DND-41 (cell line): ENCODE data around the gene DDT.
"Not testable (repeated sequence)": the region's sequence is repeated elsewhere in the genome, so short reads cannot be mapped to it uniquely, and the experiment has no call there.

Experiments used
- ATAC-seq: fragments of 200-7000 bp; cut with Tn5 transposase; 3 replicates; pipeline ENCODE4 v1.9.1; 2021; ENCODE audit warnings: low read depth; ENCODE audit not compliant: insufficient read depth
- DNase-seq: peaks from one replicate; pipeline ENCODE4 v3.0.0-alpha.2; 2020
- H2AFZ ChIP-seq: 2 replicates; pipeline ENCODE4 v1.6.0; 2012; ENCODE audit warnings: low read depth, low read length
- H3K27ac ChIP-seq: 2 replicates; pipeline ENCODE4 v1.5.1; 2012; ENCODE audit warnings: low read length, inconsistent platforms
- H3K27me3 ChIP-seq: fragments of 200-600 bp; sonication (generic); 2 replicates; pipeline ENCODE4 v1.6.0; 2012; ENCODE audit warnings: low read length, mild to moderate bottlenecking, inconsistent platforms; ENCODE audit not compliant: insufficient read depth, poor library complexity
- H3K36me3 ChIP-seq: 2 replicates; pipeline ENCODE4 v1.5.1; 2012; ENCODE audit warnings: low read length, inconsistent platforms; ENCODE audit not compliant: insufficient read depth
- H3K4me1 ChIP-seq: 2 replicates; pipeline ENCODE4 v1.5.1; 2012; ENCODE audit warnings: mild to moderate bottlenecking, low read length; ENCODE audit not compliant: insufficient read depth
- H3K4me2 ChIP-seq: 2 replicates; pipeline ENCODE4 v1.6.0; 2012; ENCODE audit warnings: mild to moderate bottlenecking, moderate library complexity, low read length, inconsistent platforms; ENCODE audit not compliant: insufficient read depth
- H3K4me3 ChIP-seq, 2 experiments: fragments of 200-600 bp in 1 of 2; shearing (Covaris generic) in 1 of 2; 2 replicates each; pipeline ENCODE4 v1.5.1; 2012 to 2016; ENCODE audit warnings: inconsistent platforms in 2 of 2, low read length in 2 of 2, mild to moderate bottlenecking in 2 of 2, low read depth in 1 of 2, moderate library complexity in 1 of 2
- H3K79me2 ChIP-seq: 2 replicates; pipeline ENCODE4 v1.6.0; 2012; ENCODE audit warnings: low read length, inconsistent platforms; ENCODE audit not compliant: insufficient read depth
- H3K9ac ChIP-seq: 2 replicates; pipeline ENCODE4 v1.6.0; 2012; ENCODE audit warnings: low read depth, mild to moderate bottlenecking, inconsistent platforms, low read length, moderate library complexity
- H3K9me3 ChIP-seq: 2 replicates; pipeline ENCODE4 v1.5.1; 2012; ENCODE audit warnings: low read length, moderate library complexity, mild to moderate bottlenecking, inconsistent platforms; ENCODE audit not compliant: insufficient read depth, severe bottlenecking
- H4K20me1 ChIP-seq: 2 replicates; pipeline ENCODE4 v1.6.0; 2012; ENCODE audit warnings: low read length; ENCODE audit not compliant: insufficient read depth
- CTCF ChIP-seq: IDR thresholded peaks from 2 replicates; pipeline ENCODE4 v1.5.1; 2012; ENCODE audit warnings: borderline replicate concordance, low read length, moderate library complexity, mild to moderate bottlenecking; ENCODE audit not compliant: poor library complexity, severe bottlenecking; ENCODE audit errors: extremely low read depth

DDT gene

DNA sequence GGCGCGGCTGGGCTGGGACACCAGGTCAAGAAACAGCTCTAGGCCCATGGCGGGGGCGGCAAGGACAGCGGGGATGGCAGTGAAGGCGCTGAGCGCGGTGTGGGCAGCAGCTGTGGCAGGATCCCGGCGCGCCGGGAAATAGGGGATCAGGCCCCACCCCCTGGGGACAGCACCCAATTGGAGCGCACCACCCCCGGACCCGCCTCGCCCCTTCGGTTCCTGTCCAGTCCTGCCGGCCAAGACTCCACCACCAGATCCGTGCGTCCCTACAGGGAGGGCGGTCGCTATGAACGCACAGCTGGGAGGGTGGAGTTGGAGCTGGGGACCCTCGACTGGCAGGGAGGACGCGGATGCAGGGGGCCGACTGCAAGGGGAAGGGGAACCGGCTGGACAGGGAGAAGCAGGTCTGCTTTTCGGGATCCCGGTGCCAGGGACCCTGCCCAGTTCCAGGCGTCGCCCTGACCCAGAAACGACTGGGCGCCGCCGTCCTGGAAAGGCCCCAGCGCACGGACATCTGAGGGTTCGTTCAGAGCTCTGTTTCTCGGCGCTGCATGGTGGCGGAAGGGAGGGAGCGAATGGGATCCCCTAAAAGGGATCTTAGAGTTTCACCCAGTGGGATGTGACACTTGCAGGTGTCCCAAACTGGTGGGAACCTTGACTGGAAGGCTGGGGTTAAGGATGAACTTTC lies 13.0 kb downstream of the DDT start, which contains the start of gene GSTT2B:
TSS of gene GSTT2B (minus strand) at position 112 of the 688 bp plus-strand sequence. CDS start at position 48, 64 bp downstream.
- H3K9me3 ChIP-seq, DNase-seq, ATAC-seq, H2AFZ ChIP-seq, H3K4me1 ChIP-seq, H3K9ac ChIP-seq, H3K4me3 ChIP-seq, H3K27me3 ChIP-seq, H4K20me1 ChIP-seq, H3K27ac ChIP-seq, H3K79me2 ChIP-seq, H3K36me3 ChIP-seq, H3K4me2 ChIP-seq: not testable (repeated sequence)

DNA sequence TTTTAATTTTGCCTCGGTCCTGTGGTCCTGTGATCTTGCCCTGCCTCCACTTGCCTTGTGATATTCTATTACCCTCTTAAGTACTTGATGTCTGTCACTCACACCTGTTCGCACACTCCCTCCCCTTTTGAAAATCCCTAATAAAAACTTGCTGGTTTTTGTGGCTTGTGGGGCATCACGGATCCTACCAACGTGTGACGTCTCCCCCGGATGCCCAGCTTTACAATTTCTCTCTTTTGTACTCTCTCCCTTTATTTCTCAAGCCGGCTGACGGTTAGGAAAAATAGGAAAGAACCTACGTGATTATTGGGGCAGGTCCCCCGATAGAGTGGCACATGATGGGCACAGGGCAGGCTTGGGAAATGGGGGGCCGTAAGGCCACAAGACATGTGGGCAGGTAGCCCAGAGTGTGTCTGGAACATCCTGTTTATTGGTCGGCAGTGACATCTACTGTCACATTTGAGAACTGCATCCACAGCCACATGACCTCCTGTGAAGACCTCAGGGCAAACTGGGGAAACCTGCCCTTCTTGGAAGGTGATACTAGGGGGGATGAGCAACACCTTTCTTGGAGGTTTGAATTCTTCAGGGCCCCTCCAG lies 17.8 kb downstream of the DDT start:
- not testable (repeated sequence) for H3K36me3 ChIP-seq, H3K79me2 ChIP-seq, H3K4me2 ChIP-seq, H4K20me1 ChIP-seq, H2AFZ ChIP-seq, H3K9ac ChIP-seq, H3K9me3 ChIP-seq, H3K4me1 ChIP-seq, H3K4me3 ChIP-seq, H3K27me3 ChIP-seq, H3K27ac ChIP-seq
- DNase-seq = peak; percentile 78
- peak; percentile 97 for ATAC-seq
- peak; percentile 85 for TF ChIP-seq CTCF

DNA sequence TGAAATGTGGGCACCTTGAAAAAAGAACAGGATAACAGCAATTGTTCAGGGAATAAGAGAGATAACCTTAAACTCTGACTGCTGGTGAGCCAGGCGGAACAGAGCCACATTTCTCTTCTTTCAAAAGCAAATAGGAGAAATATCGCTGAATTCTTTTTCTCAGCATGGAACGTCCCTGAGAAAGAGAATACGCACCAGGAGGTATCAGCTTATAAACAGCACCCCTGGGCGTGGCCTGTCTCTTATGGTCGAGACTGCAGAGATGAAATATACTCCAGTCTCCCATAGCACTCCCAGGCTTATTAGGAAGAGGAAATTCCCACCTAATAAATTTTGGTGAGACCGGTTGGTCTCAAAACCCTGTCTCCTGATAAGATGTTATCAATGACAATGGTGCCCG lies 18.4 kb downstream of the DDT start:
- H3K4me1 ChIP-seq, H3K27me3 ChIP-seq, ATAC-seq, H3K4me2 ChIP-seq, H3K4me3 ChIP-seq, H4K20me1 ChIP-seq, H3K79me2 ChIP-seq, H3K9me3 ChIP-seq, H2AFZ ChIP-seq, H3K36me3 ChIP-seq, H3K9ac ChIP-seq, DNase-seq, H3K27ac ChIP-seq: not testable (repeated sequence)

DNA sequence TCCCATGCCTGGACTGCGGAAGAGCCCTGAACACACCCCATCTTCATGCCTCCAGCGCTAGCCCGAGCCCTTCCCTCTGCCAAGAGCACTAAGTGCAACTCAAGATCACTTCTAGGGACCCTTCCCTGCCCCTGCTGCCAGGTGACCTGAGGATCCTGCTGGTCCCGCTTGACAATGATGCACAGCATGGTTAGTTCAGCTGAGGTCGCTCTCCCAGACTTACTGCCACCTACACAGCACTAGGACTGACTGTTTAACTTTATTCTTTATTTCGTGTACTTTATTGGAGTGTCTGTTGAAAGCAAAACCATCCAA lies 19.3 kb downstream of the DDT start:
- not testable (repeated sequence) for DNase-seq, H3K4me2 ChIP-seq, H3K4me1 ChIP-seq, H3K27ac ChIP-seq, H3K36me3 ChIP-seq, H4K20me1 ChIP-seq, ATAC-seq, H3K4me3 ChIP-seq, H2AFZ ChIP-seq, H3K9ac ChIP-seq, H3K79me2 ChIP-seq, H3K27me3 ChIP-seq, H3K9me3 ChIP-seq

DNA sequence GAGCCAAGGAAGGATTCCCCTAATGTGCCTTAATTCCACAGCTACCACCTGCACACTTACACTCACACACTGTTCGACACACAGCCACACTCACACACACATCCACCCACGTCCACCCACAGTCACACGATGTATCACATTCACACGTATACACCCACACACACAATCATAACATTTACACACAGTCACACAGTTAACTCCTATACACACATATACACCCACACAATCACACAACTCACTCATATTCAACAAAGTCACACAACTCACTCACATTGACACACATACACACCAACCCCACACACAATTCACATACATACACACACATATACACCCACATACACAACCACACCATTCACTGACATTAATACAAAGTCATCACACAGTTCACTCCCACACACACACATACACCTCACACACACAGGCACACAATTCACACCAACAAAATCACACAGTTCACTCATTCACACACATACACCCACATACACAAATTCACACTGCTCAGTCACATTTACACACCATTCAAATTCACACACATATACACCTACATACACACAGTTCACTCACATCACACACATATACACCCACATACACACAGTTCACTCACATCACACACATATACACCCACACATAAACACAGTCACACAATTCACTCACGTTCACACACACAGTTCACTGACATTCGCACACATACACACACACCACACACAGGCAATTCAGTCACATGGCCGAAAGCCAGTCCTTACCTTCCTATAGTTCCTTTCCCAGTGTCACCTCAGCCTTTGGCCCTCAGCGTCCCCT lies 19.8 kb downstream of the DDT start:
- not testable (repeated sequence) for H3K79me2 ChIP-seq, H3K9ac ChIP-seq, H3K36me3 ChIP-seq, ATAC-seq, DNase-seq, H3K27me3 ChIP-seq, H4K20me1 ChIP-seq, H3K9me3 ChIP-seq, H3K4me3 ChIP-seq, H2AFZ ChIP-seq, H3K4me2 ChIP-seq, H3K4me1 ChIP-seq, H3K27ac ChIP-seq

DNA sequence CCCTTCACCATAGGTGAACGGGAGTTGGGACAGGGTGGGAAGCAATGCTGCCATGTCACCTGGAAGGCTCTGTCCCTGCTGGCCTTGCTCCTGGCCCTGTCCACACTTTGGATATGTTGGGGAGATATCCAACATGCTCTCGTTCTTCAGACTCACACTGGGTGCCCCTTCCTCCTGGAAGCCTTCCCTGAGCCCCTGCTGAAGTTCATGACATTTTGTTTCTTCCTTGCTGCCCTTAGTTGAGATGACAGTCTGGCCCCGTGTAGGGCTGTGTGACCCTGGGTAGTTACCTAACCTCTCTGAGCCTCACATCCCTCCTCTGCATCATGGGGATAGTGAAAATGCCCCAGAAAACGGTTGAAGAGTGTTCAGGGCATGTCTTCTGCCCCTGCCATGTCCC lies 20.8 kb downstream of the DDT start:
- H3K4me3 ChIP-seq, H3K27ac ChIP-seq, DNase-seq, H3K4me2 ChIP-seq, H3K79me2 ChIP-seq, H3K27me3 ChIP-seq, H3K36me3 ChIP-seq, H2AFZ ChIP-seq, H4K20me1 ChIP-seq, H3K4me1 ChIP-seq, ATAC-seq, H3K9ac ChIP-seq, H3K9me3 ChIP-seq: not testable (repeated sequence)

DNA sequence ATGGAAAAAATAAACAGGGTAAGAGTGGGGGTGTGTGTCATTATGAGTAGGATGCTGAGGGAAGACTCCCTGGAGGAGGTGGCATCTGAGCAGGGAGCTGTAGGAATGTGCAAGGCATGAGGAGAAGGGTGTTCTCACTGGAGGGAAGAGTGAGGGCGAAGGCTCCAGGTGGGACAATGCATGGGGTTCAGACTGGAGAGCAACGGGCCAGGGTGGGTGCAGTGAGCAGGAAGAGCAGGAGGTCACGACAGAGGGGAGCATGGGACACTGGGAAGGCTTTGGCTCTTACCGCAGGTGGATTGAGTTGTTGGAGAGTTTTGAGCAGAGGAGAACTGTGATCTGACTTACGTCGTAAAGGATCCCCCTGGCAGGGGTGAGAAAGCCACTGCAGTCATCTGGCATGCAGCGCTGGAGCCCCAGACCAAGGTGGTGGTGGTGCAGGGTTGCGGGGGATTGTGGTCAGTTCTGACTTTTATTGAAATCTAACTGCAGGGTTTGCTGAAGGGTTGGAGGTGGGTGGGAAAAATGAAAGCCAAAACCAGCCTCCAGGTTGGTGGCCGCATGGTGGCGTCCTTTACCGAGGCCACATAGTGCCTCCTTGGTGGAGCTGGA lies 21.3 kb downstream of the DDT start:
- ATAC-seq, H3K27me3 ChIP-seq, H3K4me2 ChIP-seq, H3K36me3 ChIP-seq, H4K20me1 ChIP-seq, H2AFZ ChIP-seq, H3K4me1 ChIP-seq, DNase-seq, H3K9me3 ChIP-seq, H3K4me3 ChIP-seq, H3K9ac ChIP-seq, H3K79me2 ChIP-seq, H3K27ac ChIP-seq: not testable (repeated sequence)
